NCI-H1092 treated with DMSO at 0.1 percent for 48 hours (cell line): ENCODE results near the gene MEF2B.
"Not testable (repeated sequence)": the region's sequence is repeated elsewhere in the genome, so short reads cannot be mapped to it uniquely, and the experiment has no call there.

Source experiments
- DNase-seq: peaks from one replicate; lab custom pipeline; 2025; lab: John Stamatoyannopoulos, UW

MEF2B gene

DNA sequence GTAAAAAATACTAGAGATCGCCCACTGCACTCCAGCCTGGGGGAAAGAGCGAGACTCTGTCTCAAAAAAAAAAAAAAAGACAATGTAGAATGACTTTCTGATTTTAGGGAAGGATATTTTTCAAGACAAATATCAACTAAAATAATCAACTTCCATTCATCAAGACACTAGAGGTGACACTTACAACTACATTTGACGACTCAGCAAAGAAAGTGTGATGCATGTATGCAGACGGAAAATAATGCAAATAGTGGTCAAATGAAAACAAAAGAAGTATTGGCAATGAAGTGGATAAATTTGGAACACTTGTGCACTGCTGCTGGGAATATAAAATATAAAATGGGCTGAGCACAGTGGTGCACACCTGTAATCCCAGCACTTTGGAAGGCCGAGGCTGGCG, 44.0 kb downstream of the MEF2B start:
- DNase-seq: no peak

- DNase-seq: no peak
These were observed 46.7 kb downstream of the MEF2B start for GRCh38 chr19:19123386-19123785.

GRCh38 chr19:19122902-19123301, 47.2 kb downstream of the MEF2B start:
- no peak for DNase-seq

DNA sequence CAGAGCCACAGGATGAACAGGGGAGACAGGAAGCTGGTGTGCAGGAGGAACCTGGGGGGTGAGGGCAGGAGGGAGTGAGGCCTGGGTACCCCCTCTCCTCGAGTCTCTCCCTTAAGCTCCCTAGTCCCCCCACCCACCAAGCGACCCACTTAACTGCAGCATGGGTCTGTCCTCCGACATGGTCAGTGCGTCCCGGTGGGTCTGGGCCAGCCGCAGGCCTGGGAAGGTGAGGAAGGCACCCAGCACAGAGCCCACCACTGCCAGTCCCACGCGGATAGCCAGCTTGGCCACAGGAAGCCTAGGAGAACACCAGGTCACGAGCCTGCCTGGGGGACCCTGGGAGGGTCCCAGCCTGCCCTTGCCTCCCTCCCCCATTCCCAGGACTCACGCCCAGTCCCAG, 48.7 kb downstream of the MEF2B start:
- no peak for DNase-seq

- DNase-seq: no peak
These were observed 49.5 kb downstream of the MEF2B start for GRCh38 chr19:19120308-19121231.

GRCh38 chr19:19119325-19120237, 50.5 kb downstream of the MEF2B start:
- DNase-seq: no peak

GRCh38 chr19:19115954-19116353, 54.1 kb downstream of the MEF2B start:
- DNase-seq: no peak

GRCh38 chr19:19113040-19113626, 56.9 kb downstream of the MEF2B start:
- DNase-seq: no peak

DNA sequence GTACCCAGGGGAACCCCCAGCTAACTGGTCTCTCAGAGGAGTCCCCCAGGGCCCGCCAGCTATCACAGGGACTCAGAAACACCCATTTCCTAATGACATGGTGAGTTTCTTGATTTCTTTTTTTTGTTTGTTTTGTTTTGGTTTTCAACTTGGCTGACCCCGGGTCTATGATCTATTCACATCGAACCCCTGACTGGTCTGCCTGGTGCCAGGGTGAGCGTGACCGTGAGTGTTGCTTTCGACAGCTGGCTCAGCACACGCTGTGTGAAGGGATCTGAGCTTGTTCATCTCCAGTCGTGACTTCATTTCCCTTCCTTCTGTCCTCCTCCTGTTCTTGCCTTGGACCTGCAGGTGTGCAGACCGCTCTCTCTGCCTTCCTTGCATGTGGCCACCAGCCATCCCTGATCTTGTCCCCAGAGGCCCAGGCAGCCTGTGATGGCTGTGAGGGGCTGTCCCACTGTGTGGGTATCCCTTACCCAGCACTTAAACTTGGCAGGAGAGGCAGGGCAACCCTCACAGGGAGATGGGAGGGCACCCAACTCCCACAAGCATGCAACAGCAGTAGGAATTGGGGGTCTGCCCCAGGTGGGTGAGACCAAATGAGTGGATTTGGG, 58.0 kb downstream of the MEF2B start:
- DNase-seq: no peak

- DNase-seq: no peak
These were observed 58.8 kb downstream of the MEF2B start for GRCh38 chr19:19111136-19111835.

GRCh38 chr19:19110410-19111135, 59.5 kb downstream of the MEF2B start:
- no peak for DNase-seq

DNA sequence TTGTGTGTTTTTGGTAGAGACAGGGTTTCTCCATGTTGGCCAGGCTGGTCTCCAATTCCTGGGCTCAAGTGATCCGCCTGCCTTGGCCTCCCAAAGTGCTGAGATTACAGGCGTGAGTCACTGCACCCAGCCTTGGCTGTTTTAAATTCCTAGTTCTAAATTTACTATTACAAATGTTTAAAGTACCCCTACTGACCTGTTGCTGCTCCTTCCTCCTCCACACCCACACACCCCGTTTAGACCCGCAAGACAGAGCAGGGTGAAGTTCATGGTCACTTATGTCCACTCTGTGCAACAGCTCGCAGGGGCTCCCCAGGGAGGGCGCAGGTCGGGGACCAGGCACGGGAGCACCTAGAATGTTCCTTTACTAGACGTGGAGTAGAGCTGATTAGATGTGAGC, 60.5 kb downstream of the MEF2B start:
- DNase-seq: no peak

DNA sequence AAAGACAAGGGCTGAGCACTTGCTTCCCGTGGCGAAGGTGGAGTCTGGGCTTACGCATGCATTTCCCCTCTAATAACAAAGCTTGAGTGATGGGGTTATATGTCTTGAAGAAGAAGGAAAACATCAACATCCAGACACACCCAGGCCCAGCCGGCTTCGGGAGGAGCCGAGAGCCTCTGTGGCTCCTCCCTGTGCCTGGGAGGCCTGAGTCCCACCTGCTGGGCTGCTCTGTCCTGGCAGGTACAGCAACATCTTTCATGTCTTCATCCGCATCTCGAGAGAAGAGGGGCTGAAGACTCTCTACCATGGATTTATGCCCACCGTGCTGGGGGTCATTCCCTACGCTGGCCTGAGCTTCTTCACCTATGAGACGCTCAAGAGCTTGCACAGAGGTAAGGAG, 62.4 kb downstream of the MEF2B start:
- DNase-seq: no peak

DNA sequence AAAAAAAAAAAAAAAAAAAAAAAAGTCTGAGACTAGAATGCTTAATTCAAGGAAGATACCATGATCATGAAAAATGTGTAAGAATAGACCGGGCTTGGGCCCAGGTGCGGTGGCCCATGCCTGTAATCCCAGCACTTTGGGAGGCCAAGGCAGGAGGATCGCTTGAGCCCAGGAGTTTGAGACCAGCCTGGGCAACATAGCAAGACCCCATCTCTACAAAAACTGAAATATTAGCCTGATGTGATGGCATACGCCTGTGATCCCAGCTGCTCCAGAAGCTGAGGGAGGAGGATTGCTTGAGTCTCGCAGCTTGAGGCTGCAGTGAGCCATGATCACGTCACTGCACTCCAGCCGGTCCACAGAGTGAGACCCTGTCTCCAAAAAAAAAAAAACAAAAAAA, 63.1 kb downstream of the MEF2B start:
- not testable (repeated sequence) for DNase-seq

DNA sequence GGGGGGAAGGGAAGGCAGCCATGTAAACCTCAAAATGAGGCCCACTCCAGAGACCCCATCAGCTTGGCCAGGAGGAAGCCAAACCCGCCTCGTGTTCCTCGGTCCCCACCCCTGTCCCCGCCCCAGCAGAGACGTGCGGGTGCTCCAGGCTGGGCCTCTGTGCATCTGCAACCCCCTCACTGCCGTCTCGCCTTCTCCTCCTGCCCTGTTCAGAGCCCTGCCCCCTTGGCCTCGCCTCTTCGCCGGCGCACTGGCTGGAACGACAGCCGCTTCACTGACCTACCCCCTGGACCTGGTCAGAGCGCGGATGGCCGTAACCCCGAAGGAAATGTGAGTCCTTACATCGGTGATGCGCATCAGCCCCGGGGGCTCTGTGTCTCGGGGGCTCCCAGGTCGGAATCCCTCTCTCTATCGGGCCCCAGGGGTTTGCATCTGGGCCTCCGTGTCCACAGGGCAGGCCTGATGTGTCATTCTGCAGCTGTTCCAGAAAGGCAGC, 64.0 kb downstream of the MEF2B start:
- no peak for DNase-seq

- DNase-seq: no peak
These were observed 64.6 kb downstream of the MEF2B start for GRCh38 chr19:19105365-19106055.

- DNase-seq: no peak
These were observed 66.9 kb downstream of the MEF2B start for GRCh38 chr19:19103167-19103566.

GRCh38 chr19:19102566-19102965, 67.5 kb downstream of the MEF2B start:
- DNase-seq: not testable (repeated sequence)

- no peak for DNase-seq
These were observed 68.5 kb downstream of the MEF2B start for GRCh38 chr19:19101540-19101939.
